GM23338 (cell line): ENCODE results near the gene GPR39. TPM values are rescaled to one million over a fixed set of nuclear protein-coding genes. Genes with fewer than 3 reads are reported as not detected.

Experiments
- ATAC-seq: fragments of 200-7000 bp; cut with Tn5 transposase; 3 replicates; pipeline ENCODE4 v1.9.1; 2020
- DNase-seq: peaks from one replicate; pipeline ENCODE4 v3.0.0-alpha.2; 2015; ENCODE audit warnings: low spot score
- H2AFZ ChIP-seq: fragments of 200-600 bp; sonication (generic); 2 replicates; pipeline ENCODE4 v1.8.0; 2016; ENCODE audit warnings: antibody characterized with exemption, mild to moderate bottlenecking, moderate library complexity
- H3F3A ChIP-seq: fragments of 200-600 bp; sonication (generic); replicated peaks from 2 replicates; pipeline ENCODE4 v1.8.0; 2017; ENCODE audit warnings: antibody characterized with exemption, mixed run types, low read depth
- H3K27ac ChIP-seq: fragments of 200-600 bp; sonication (generic); 2 replicates; pipeline ENCODE4 v1.6.1; 2016; ENCODE audit warnings: low read depth
- H3K27me3 ChIP-seq: fragments of 200-600 bp; sonication (generic); 2 replicates; pipeline ENCODE4 v1.8.0; 2016; ENCODE audit warnings: mild to moderate bottlenecking, mixed run types, moderate library complexity; ENCODE audit not compliant: insufficient read depth
- H3K36me3 ChIP-seq: fragments of 200-600 bp; sonication (generic); 2 replicates; pipeline ENCODE4 v1.8.0; 2016; ENCODE audit warnings: mild to moderate bottlenecking; ENCODE audit not compliant: insufficient read depth
- H3K4me1 ChIP-seq: fragments of 200-600 bp; sonication (generic); 2 replicates; pipeline ENCODE4 v1.8.0; 2016; ENCODE audit warnings: mild to moderate bottlenecking, moderate library complexity; ENCODE audit not compliant: insufficient read depth
- H3K4me2 ChIP-seq: fragments of 200-600 bp; sonication (generic); 2 replicates; pipeline ENCODE4 v1.7.1; 2017; ENCODE audit warnings: mixed run types
- H3K4me3 ChIP-seq: fragments of 200-600 bp; sonication (generic); 2 replicates; pipeline ENCODE4 v1.6.1; 2016; ENCODE audit warnings: mixed run types
- H3K79me2 ChIP-seq: fragments of 200-600 bp; sonication (generic); replicated peaks from 2 replicates; pipeline ENCODE4 v1.8.0; 2017; ENCODE audit warnings: mild to moderate bottlenecking; ENCODE audit not compliant: insufficient read depth
- H3K9me2 ChIP-seq: fragments of 200-600 bp; sonication (generic); 2 replicates; pipeline ENCODE4 v1.8.0; 2017; ENCODE audit not compliant: insufficient read depth
- H4K20me1 ChIP-seq: fragments of 200-600 bp; sonication (generic); replicated peaks from 2 replicates; pipeline ENCODE4 v1.8.0; 2017; ENCODE audit warnings: mild to moderate bottlenecking; ENCODE audit not compliant: insufficient read depth
- H3K27ac Mint-ChIP-seq: 2 replicates; pipeline ENCODE4 v1.8.0; 2020; ENCODE audit warnings: inconsistent platforms, mild to moderate bottlenecking, moderate library complexity, mixed read lengths
- H3K27me3 Mint-ChIP-seq: 3 replicates; pipeline ENCODE4 v1.8.0; 2022; ENCODE audit warnings: low read depth, mild to moderate bottlenecking, moderate library complexity, mixed read lengths, inconsistent platforms; ENCODE audit not compliant: insufficient read depth, poor library complexity
- H3K36me3 Mint-ChIP-seq: 3 replicates; pipeline ENCODE4 v1.8.0; 2021; ENCODE audit warnings: low read depth, mild to moderate bottlenecking, inconsistent platforms, moderate library complexity, mixed read lengths
- H3K4me1 Mint-ChIP-seq: 3 replicates; pipeline ENCODE4 v1.8.0; 2020; ENCODE audit warnings: mild to moderate bottlenecking, inconsistent platforms, mixed read lengths
- H3K4me3 Mint-ChIP-seq: 3 replicates; pipeline ENCODE4 v1.8.0; 2021; ENCODE audit warnings: moderate library complexity, mild to moderate bottlenecking, inconsistent platforms, mixed read lengths
- H3K9me3 Mint-ChIP-seq: 3 replicates; pipeline ENCODE4 v1.8.0; 2020; ENCODE audit warnings: moderate library complexity, mild to moderate bottlenecking, inconsistent platforms, mixed read lengths
- CREB1 ChIP-seq: fragments of 250-450 bp; sonication (Bioruptor Pico); IDR thresholded peaks from 2 replicates; pipeline ENCODE4 v1.5.0; 2020; ENCODE audit warnings: low read depth, mild to moderate bottlenecking, moderate library complexity
- ETS1 ChIP-seq: IDR thresholded peaks from 2 replicates; pipeline ENCODE4 v1.6.1; 2016; ENCODE audit warnings: antibody characterized with exemption
- EZH2 ChIP-seq: fragments of 200-600 bp; sonication (generic); IDR thresholded peaks from one replicate; pipeline ENCODE4 v1.8.0; 2017; ENCODE audit warnings: antibody characterized with exemption, mild to moderate bottlenecking, low read depth; ENCODE audit not compliant: unreplicated experiment
- EZH2phosphoT487 ChIP-seq: fragments of 200-600 bp; sonication (generic); IDR thresholded peaks from one replicate; pipeline ENCODE4 v1.8.1; 2018; ENCODE audit warnings: antibody characterized with exemption; ENCODE audit not compliant: unreplicated experiment
- JUNB ChIP-seq: IDR thresholded peaks from one replicate; pipeline ENCODE4 v1.6.1; 2016; ENCODE audit warnings: antibody characterized with exemption; ENCODE audit not compliant: unreplicated experiment
- NANOG ChIP-seq: IDR thresholded peaks from 2 replicates; pipeline ENCODE4 v1.6.1; 2016; ENCODE audit warnings: antibody characterized with exemption, borderline replicate concordance
- POLR2AphosphoS5 ChIP-seq: IDR thresholded peaks from 2 replicates; pipeline ENCODE4 v1.6.1; 2016; ENCODE audit warnings: antibody characterized with exemption, low read depth
- STAT1 ChIP-seq: IDR thresholded peaks from one replicate; pipeline ENCODE4 v1.6.1; 2016; ENCODE audit warnings: antibody characterized with exemption; ENCODE audit not compliant: unreplicated experiment
- ZNF114 ChIP-seq: fragments of 250-450 bp; sonication (Bioruptor Pico); IDR thresholded peaks from 2 replicates; pipeline ENCODE4 v1.5.0; 2020; ENCODE audit warnings: mild to moderate bottlenecking, moderate library complexity
- ZNF331 ChIP-seq: fragments of 250-450 bp; sonication (Bioruptor Pico); IDR thresholded peaks from 2 replicates; pipeline ENCODE4 v1.5.0; 2020; ENCODE audit warnings: low read depth, mild to moderate bottlenecking, moderate library complexity
- polyA plus RNA-seq: library from polyadenylated mRNA; unstranded; fragments of >200 nt; fragmentation: Nextera tagmentation; extraction: Ambion mirVana; gene quantifications from 2 replicates; pipeline ENCODE4 v1.2.1, GENCODE V29; 2016
- total RNA-seq: library from RNA; depleted of rRNA; stranded (reverse); fragments of >200 nt; shearing (Covaris generic); gene quantifications from 2 replicates; pipeline ENCODE4 v1.2.3, GENCODE V29; 2014
- TF ChIP-seq, protein P1 (sequence below): fragments of 250-450 bp; sonication (Bioruptor Pico); IDR thresholded peaks from 2 replicates; pipeline ENCODE4 v1.5.0; 2020; ENCODE audit warnings: mild to moderate bottlenecking, moderate library complexity
- TF ChIP-seq, protein P2 (sequence below), 2 experiments: fragments of 200-600 bp in 1 of 2; sonication (generic) in 1 of 2; conservative IDR thresholded peaks; 2 replicates each; pipeline versions ENCODE4 v1.5.1 to v1.6.1; 2016 to 2017; ENCODE audit warnings: antibody characterized with exemption in 2 of 2, low read depth in 2 of 2, mild to moderate bottlenecking in 2 of 2, moderate library complexity in 1 of 2

Gene GPR39
- total and polyA plus RNA-seq, 2 experiments from 2014 or later, result 0.55 to 1.9 TPM

- TF ChIP-seq, protein P1, sequence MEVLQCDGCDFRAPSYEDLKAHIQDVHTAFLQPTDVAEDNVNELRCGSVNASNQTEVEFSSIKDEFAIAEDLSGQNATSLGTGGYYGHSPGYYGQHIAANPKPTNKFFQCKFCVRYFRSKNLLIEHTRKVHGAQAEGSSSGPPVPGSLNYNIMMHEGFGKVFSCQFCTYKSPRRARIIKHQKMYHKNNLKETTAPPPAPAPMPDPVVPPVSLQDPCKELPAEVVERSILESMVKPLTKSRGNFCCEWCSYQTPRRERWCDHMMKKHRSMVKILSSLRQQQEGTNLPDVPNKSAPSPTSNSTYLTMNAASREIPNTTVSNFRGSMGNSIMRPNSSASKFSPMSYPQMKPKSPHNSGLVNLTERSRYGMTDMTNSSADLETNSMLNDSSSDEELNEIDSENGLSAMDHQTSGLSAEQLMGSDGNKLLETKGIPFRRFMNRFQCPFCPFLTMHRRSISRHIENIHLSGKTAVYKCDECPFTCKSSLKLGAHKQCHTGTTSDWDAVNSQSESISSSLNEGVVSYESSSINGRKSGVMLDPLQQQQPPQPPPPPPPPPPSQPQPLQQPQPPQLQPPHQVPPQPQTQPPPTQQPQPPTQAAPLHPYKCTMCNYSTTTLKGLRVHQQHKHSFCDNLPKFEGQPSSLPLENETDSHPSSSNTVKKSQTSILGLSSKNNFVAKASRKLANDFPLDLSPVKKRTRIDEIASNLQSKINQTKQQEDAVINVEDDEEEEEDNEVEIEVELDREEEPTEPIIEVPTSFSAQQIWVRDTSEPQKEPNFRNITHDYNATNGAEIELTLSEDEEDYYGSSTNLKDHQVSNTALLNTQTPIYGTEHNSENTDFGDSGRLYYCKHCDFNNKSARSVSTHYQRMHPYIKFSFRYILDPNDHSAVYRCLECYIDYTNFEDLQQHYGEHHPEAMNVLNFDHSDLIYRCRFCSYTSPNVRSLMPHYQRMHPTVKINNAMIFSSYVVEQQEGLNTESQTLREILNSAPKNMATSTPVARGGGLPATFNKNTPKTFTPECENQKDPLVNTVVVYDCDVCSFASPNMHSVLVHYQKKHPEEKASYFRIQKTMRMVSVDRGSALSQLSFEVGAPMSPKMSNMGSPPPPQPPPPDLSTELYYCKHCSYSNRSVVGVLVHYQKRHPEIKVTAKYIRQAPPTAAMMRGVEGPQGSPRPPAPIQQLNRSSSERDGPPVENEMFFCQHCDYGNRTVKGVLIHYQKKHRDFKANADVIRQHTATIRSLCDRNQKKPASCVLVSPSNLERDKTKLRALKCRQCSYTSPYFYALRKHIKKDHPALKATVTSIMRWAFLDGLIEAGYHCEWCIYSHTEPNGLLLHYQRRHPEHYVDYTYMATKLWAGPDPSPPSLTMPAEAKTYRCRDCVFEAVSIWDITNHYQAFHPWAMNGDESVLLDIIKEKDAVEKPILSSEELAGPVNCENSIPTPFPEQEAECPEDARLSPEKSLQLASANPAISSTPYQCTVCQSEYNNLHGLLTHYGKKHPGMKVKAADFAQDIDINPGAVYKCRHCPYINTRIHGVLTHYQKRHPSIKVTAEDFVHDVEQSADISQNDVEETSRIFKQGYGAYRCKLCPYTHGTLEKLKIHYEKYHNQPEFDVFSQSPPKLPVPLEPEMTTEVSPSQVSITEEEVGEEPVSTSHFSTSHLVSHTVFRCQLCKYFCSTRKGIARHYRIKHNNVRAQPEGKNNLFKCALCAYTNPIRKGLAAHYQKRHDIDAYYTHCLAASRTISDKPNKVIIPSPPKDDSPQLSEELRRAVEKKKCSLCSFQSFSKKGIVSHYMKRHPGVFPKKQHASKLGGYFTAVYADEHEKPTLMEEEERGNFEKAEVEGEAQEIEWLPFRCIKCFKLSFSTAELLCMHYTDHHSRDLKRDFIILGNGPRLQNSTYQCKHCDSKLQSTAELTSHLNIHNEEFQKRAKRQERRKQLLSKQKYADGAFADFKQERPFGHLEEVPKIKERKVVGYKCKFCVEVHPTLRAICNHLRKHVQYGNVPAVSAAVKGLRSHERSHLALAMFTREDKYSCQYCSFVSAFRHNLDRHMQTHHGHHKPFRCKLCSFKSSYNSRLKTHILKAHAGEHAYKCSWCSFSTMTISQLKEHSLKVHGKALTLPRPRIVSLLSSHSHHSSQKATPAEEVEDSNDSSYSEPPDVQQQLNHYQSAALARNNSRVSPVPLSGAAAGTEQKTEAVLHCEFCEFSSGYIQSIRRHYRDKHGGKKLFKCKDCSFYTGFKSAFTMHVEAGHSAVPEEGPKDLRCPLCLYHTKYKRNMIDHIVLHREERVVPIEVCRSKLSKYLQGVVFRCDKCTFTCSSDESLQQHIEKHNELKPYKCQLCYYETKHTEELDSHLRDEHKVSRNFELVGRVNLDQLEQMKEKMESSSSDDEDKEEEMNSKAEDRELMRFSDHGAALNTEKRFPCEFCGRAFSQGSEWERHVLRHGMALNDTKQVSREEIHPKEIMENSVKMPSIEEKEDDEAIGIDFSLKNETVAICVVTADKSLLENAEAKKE (CRISPR knock-in tag), result no peak
- TF ChIP-seq POLR2AphosphoS5, result no peak
- no peak for TF ChIP-seq ZNF114 (CRISPR knock-in tag)
- TF ChIP-seq NANOG, result no peak
- no peak for TF ChIP-seq CREB1 (CRISPR knock-in tag)
- TF ChIP-seq JUNB, result no peak
- no peak for TF ChIP-seq ZNF331 (CRISPR knock-in tag)
- no peak for TF ChIP-seq ETS1
- TF ChIP-seq STAT1, result no peak
Observed at GRCh38 chr2:132518302-132518701, 101.7 kb downstream of the GPR39 start (continued).

GRCh38 chr2:132519566-132519965 lies 103.0 kb downstream of the GPR39 start:
- no peak overlapping the region for H3K4me3 Mint-ChIP-seq
- Histone ChIP-seq H4K20me1 (no peaks in the 10 kb centered on the region), H3K27ac (no peak overlapping the region), H3K27me3 (no peaks in the 10 kb centered on the region), H3F3A (no peaks in the 10 kb centered on the region), H3K4me3 (no peak overlapping the region), H2AFZ (no peak overlapping the region), H3K36me3 (no peaks in the 10 kb centered on the region), H3K4me2 (no peak overlapping the region), H3K9me2 (peaks cover 4% of the 10 kb centered on the region), H3K79me2 (no peaks in the 10 kb centered on the region), H3K4me1 (peaks cover 6% of the 10 kb centered on the region; the same call in 1 of the 2 replicates)
- DNase-seq (no peak), ATAC-seq (no peak)
- no peak overlapping the region for H3K27ac Mint-ChIP-seq
- no peaks in the 10 kb centered on the region for H3K9me3 Mint-ChIP-seq
- peaks cover 14% of the 10 kb centered on the region; the same call in 2 of the 3 replicates for H3K4me1 Mint-ChIP-seq
- H3K27me3 Mint-ChIP-seq, result no peaks in the 10 kb centered on the region
- no peaks in the 10 kb centered on the region for H3K36me3 Mint-ChIP-seq
- TF ChIP-seq JUNB (no peak), STAT1 (no peak), EZH2 (no peak), EZH2phosphoT487 (no peak), CREB1 (CRISPR knock-in tag) (no peak), ZNF114 (CRISPR knock-in tag) (no peak), ETS1 (no peak), ZNF331 (CRISPR knock-in tag) (no peak), NANOG (no peak)
- TF ChIP-seq, protein P2, sequence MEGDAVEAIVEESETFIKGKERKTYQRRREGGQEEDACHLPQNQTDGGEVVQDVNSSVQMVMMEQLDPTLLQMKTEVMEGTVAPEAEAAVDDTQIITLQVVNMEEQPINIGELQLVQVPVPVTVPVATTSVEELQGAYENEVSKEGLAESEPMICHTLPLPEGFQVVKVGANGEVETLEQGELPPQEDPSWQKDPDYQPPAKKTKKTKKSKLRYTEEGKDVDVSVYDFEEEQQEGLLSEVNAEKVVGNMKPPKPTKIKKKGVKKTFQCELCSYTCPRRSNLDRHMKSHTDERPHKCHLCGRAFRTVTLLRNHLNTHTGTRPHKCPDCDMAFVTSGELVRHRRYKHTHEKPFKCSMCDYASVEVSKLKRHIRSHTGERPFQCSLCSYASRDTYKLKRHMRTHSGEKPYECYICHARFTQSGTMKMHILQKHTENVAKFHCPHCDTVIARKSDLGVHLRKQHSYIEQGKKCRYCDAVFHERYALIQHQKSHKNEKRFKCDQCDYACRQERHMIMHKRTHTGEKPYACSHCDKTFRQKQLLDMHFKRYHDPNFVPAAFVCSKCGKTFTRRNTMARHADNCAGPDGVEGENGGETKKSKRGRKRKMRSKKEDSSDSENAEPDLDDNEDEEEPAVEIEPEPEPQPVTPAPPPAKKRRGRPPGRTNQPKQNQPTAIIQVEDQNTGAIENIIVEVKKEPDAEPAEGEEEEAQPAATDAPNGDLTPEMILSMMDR (conservative IDR thresholded peaks at IDR 0.05; ENCODE audit: low read depth in 2 of 2), result no peak
